Neural progenitor cell (in vitro differentiated cells): ENCODE results near the gene TPP2. TPM values are rescaled to one million over a fixed set of nuclear protein-coding genes. Genes with fewer than 3 reads are reported as not detected.

Experiments
- DNase-seq: peaks from one replicate; pipeline ENCODE4 v3.0.0-alpha.2; 2016; ENCODE audit warnings: low spot score
- H2AFZ ChIP-seq: fragments of 200-600 bp; sonication (generic); replicated peaks from 2 replicates; pipeline ENCODE4 v1.6.1; 2016; ENCODE audit warnings: antibody characterized with exemption
- H3F3A ChIP-seq: fragments of 200-600 bp; sonication (generic); 2 replicates; pipeline ENCODE4 v1.6.1; 2016; ENCODE audit warnings: antibody characterized with exemption, low read depth
- H3K27ac ChIP-seq: fragments of 200-600 bp; sonication (generic); 2 replicates; pipeline ENCODE4 v1.5.1; 2016; ENCODE audit warnings: mild to moderate bottlenecking
- H3K27me3 ChIP-seq: fragments of 200-600 bp; sonication (generic); 2 replicates; pipeline ENCODE4 v1.6.1; 2016; ENCODE audit warnings: mild to moderate bottlenecking, moderate library complexity
- H3K36me3 ChIP-seq: fragments of 200-600 bp; sonication (generic); 2 replicates; pipeline ENCODE4 v1.5.1; 2016
- H3K4me1 ChIP-seq: fragments of 200-600 bp; sonication (generic); 2 replicates; pipeline ENCODE4 v1.6.1; 2016; ENCODE audit warnings: mixed run types
- H3K4me2 ChIP-seq: fragments of 200-600 bp; sonication (generic); 2 replicates; pipeline ENCODE4 v1.6.1; 2016
- H3K4me3 ChIP-seq: fragments of 200-600 bp; sonication (generic); 2 replicates; pipeline ENCODE4 v1.5.1; 2016
- H3K79me2 ChIP-seq: fragments of 200-600 bp; sonication (generic); 2 replicates; pipeline ENCODE4 v1.6.1; 2016; ENCODE audit warnings: low read depth
- H3K9ac ChIP-seq: fragments of 200-600 bp; sonication (generic); 2 replicates; pipeline ENCODE4 v1.6.1; 2016
- H3K9me3 ChIP-seq: fragments of 200-600 bp; sonication (generic); 2 replicates; pipeline ENCODE4 v1.5.1; 2016; ENCODE audit warnings: low read depth
- H4K20me1 ChIP-seq: fragments of 200-600 bp; sonication (generic); 2 replicates; pipeline ENCODE4 v1.6.1; 2016; ENCODE audit warnings: low read depth
- H3K27ac Mint-ChIP-seq: 3 replicates; pipeline ENCODE4 v1.8.0; 2021; ENCODE audit warnings: mixed read lengths
- H3K27me3 Mint-ChIP-seq: 2 replicates; pipeline ENCODE4 v1.8.0; 2022; ENCODE audit warnings: low read depth, mild to moderate bottlenecking, inconsistent platforms, moderate library complexity, mixed read lengths; ENCODE audit not compliant: insufficient read depth
- H3K36me3 Mint-ChIP-seq: 3 replicates; pipeline ENCODE4 v1.8.0; 2021; ENCODE audit warnings: mixed read lengths
- H3K4me1 Mint-ChIP-seq: 3 replicates; pipeline ENCODE4 v1.8.0; 2021; ENCODE audit warnings: mixed read lengths
- H3K4me3 Mint-ChIP-seq: 3 replicates; pipeline ENCODE4 v1.8.0; 2021; ENCODE audit warnings: mild to moderate bottlenecking, moderate library complexity, mixed read lengths
- H3K9me3 Mint-ChIP-seq: 3 replicates; pipeline ENCODE4 v1.8.0; 2020; ENCODE audit warnings: mixed read lengths
- EZH2 ChIP-seq: fragments of 200-600 bp; sonication (generic); IDR thresholded peaks from 2 replicates; pipeline ENCODE4 v1.6.1; 2017; ENCODE audit warnings: antibody characterized with exemption, mild to moderate bottlenecking, moderate library complexity
- EZH2phosphoT487 ChIP-seq: fragments of 200-600 bp; sonication (generic); IDR thresholded peaks from 2 replicates; pipeline ENCODE4 v1.6.1; 2017; ENCODE audit warnings: antibody characterized with exemption
- total RNA-seq: library from RNA; depleted of rRNA; stranded (reverse); fragments of >200 nt; gene quantifications from 2 replicates; pipeline ENCODE4 v1.2.3, GENCODE V29; 2015; ENCODE audit warnings: low replicate concordance
- TF ChIP-seq, protein P1 (sequence below): fragments of 200-600 bp; sonication (generic); IDR thresholded peaks from 2 replicates; pipeline ENCODE4 v1.5.1; 2017; ENCODE audit warnings: antibody characterized with exemption, mild to moderate bottlenecking

The TPP2 gene
- total RNA-seq, 1 donor from 2014 or later, result 137 TPM

DNA sequence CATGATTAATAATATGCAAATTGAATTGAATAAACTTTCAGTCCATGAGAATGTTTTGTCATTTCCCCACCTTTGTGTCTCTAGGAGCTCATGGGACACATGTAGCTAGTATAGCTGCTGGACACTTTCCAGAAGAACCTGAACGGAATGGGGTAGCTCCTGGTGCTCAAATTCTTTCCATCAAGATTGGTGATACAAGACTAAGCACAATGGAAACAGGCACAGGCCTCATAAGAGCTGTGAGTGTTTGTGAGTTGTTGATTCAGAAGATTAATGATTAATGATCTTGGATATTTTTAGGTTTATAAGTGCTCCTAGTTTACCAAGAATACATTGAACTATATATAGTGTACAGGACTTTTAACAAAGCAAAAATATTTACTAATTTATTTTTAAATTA is 30.1 kb downstream of the TPP2 start:
- H3K36me3 ChIP-seq, result peaks cover 16% of the 10 kb centered on the region

DNA sequence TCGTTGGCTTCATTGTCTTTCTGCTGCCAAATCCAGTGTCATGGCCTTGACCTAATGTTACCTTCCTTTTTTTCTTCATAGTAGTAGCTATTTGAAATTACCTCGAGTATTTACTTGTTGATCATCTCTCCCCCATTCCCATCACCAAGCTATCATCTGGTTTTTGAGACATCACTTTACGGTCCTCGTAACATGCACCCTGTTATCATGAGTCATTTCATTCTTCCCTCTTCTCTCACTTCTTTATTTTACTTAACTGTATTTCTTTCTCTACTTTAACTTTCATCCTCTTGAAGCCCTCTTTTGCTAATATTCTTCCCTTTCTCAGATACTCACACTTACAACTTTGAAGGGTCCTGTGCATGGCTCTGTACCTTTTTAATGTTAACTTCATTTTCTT is 31.8 kb downstream of the TPP2 start:
- TF ChIP-seq, protein P1, sequence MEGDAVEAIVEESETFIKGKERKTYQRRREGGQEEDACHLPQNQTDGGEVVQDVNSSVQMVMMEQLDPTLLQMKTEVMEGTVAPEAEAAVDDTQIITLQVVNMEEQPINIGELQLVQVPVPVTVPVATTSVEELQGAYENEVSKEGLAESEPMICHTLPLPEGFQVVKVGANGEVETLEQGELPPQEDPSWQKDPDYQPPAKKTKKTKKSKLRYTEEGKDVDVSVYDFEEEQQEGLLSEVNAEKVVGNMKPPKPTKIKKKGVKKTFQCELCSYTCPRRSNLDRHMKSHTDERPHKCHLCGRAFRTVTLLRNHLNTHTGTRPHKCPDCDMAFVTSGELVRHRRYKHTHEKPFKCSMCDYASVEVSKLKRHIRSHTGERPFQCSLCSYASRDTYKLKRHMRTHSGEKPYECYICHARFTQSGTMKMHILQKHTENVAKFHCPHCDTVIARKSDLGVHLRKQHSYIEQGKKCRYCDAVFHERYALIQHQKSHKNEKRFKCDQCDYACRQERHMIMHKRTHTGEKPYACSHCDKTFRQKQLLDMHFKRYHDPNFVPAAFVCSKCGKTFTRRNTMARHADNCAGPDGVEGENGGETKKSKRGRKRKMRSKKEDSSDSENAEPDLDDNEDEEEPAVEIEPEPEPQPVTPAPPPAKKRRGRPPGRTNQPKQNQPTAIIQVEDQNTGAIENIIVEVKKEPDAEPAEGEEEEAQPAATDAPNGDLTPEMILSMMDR, result no peak
- TF ChIP-seq EZH2 (no peak), EZH2phosphoT487 (no peak)
- Mint-ChIP-seq H3K27ac (no peak overlapping the region), H3K27me3 (no peaks in the 10 kb centered on the region), H3K9me3 (no peaks in the 10 kb centered on the region), H3K4me3 (no peak overlapping the region), H3K4me1 (no peaks in the 10 kb centered on the region), H3K36me3 (peaks cover 17% of the 10 kb centered on the region)
- H3K27me3 ChIP-seq, result no peaks in the 10 kb centered on the region
- no peak overlapping the region for H3K4me3 ChIP-seq
- H3K27ac ChIP-seq, result no peak overlapping the region
- no peak overlapping the region for H3K9ac ChIP-seq
- H3K4me1 ChIP-seq, result no peaks in the 10 kb centered on the region
- peaks cover 16% of the 10 kb centered on the region for H3K36me3 ChIP-seq
- H4K20me1 ChIP-seq, result no peaks in the 10 kb centered on the region
- no peaks in the 10 kb centered on the region for H3F3A ChIP-seq
- H3K4me2 ChIP-seq, result no peak overlapping the region
- H3K9me3 ChIP-seq, result no peaks in the 10 kb centered on the region
- no peak for DNase-seq
- H2AFZ ChIP-seq, result no peak overlapping the region
- no peaks in the 10 kb centered on the region for H3K79me2 ChIP-seq

More for the DNA sequence above, 30.1 kb downstream of the TPP2 start:
- Histone ChIP-seq H3K27me3 (no peaks in the 10 kb centered on the region), H3K4me2 (no peak overlapping the region), H3K9me3 (no peaks in the 10 kb centered on the region), H2AFZ (no peak overlapping the region), H3K79me2 (no peaks in the 10 kb centered on the region), H3K9ac (no peak overlapping the region), H3F3A (no peaks in the 10 kb centered on the region), H3K4me3 (no peak overlapping the region), H3K27ac (no peak overlapping the region), H3K4me1 (no peaks in the 10 kb centered on the region), H4K20me1 (no peaks in the 10 kb centered on the region)
- no peaks in the 10 kb centered on the region for H3K4me1 Mint-ChIP-seq
- no peak overlapping the region for H3K4me3 Mint-ChIP-seq
- H3K36me3 Mint-ChIP-seq, result peaks cover 23% of the 10 kb centered on the region
- TF ChIP-seq EZH2 (no peak), EZH2phosphoT487 (no peak)
- TF ChIP-seq, protein P1, result no peak
- H3K27me3 Mint-ChIP-seq, result no peaks in the 10 kb centered on the region
- H3K27ac Mint-ChIP-seq, result no peak overlapping the region
- no peak for DNase-seq
- no peaks in the 10 kb centered on the region for H3K9me3 Mint-ChIP-seq

DNA sequence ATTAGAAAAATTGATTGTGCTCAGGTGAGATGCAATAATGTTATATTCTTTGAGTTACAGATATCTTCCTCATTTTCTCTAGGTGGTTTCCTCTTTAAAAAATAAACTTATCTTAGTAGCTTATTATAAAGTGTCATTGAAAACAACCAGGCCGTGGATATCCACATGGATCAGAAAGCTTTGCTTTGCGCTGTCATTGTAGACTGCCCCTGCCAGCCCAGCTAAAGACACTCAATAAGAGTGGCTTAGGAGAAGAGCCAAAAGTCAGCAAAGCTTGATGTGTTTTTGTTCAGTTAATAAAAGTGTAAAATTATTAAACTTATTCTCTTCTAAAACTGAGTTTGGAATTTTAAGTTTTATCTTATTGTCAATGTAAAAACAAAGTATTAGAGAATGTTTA is 34.4 kb downstream of the TPP2 start:
- Histone ChIP-seq H4K20me1 (no peaks in the 10 kb centered on the region), H3K4me3 (no peak overlapping the region), H3K9me3 (no peaks in the 10 kb centered on the region), H3K9ac (no peak overlapping the region), H2AFZ (no peak overlapping the region), H3K27me3 (no peaks in the 10 kb centered on the region), H3F3A (no peaks in the 10 kb centered on the region), H3K4me1 (no peaks in the 10 kb centered on the region), H3K36me3 (peaks cover 17% of the 10 kb centered on the region), H3K79me2 (no peaks in the 10 kb centered on the region), H3K4me2 (no peak overlapping the region), H3K27ac (no peak overlapping the region)
- no peaks in the 10 kb centered on the region for H3K9me3 Mint-ChIP-seq
- H3K27me3 Mint-ChIP-seq, result no peaks in the 10 kb centered on the region
- TF ChIP-seq, protein P1, result no peak
- TF ChIP-seq EZH2phosphoT487 (no peak), EZH2 (no peak)
- no peaks in the 10 kb centered on the region for H3K4me1 Mint-ChIP-seq
- no peak overlapping the region for H3K4me3 Mint-ChIP-seq
- H3K27ac Mint-ChIP-seq, result no peak overlapping the region
- peaks cover 25% of the 10 kb centered on the region for H3K36me3 Mint-ChIP-seq
- DNase-seq, result no peak

DNA sequence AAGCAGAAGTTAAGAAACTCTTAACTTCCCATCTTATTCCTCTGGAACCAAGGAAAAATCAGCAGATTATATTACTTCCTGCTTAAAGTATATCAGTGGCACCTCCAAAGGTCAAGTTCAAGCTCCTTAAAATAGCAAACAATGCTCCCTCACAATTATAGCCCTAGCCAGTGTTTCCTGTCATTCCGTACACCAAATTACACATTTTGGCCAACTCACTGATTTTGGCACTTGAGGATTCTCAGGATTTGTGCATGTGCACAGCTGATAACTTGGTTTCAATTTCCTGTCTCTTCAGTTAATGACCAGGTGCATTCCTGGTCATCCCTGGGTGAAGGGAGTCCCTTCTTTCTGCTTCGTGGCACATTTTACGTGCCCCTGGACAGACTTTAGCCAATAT is 42.0 kb downstream of the TPP2 start:
- peaks cover 10% of the 10 kb centered on the region for H3K36me3 ChIP-seq
- no peaks in the 10 kb centered on the region for H3F3A ChIP-seq
- no peaks in the 10 kb centered on the region for H3K79me2 ChIP-seq
- H3K4me2 ChIP-seq, result no peak overlapping the region
- no peak overlapping the region for H2AFZ ChIP-seq
- no peak overlapping the region for H3K9ac ChIP-seq
- Mint-ChIP-seq H3K9me3 (no peaks in the 10 kb centered on the region), H3K36me3 (peaks cover 21% of the 10 kb centered on the region), H3K4me1 (no peaks in the 10 kb centered on the region), H3K27ac (no peak overlapping the region), H3K27me3 (peaks cover 2% of the 10 kb centered on the region), H3K4me3 (no peak overlapping the region)
- no peaks in the 10 kb centered on the region for H3K27me3 ChIP-seq
- H3K9me3 ChIP-seq, result no peaks in the 10 kb centered on the region
- H3K4me3 ChIP-seq, result no peak overlapping the region
- TF ChIP-seq, protein P1, result no peak
- TF ChIP-seq EZH2, result no peak
- no peak for TF ChIP-seq EZH2phosphoT487
- no peaks in the 10 kb centered on the region for H3K4me1 ChIP-seq
- H4K20me1 ChIP-seq, result no peaks in the 10 kb centered on the region
- no peak overlapping the region for H3K27ac ChIP-seq
- no peak for DNase-seq
